Measurements from ENCODE around the gene MCUR1.
"Not testable (repeated sequence)": the region's sequence is repeated elsewhere in the genome, so short reads cannot be mapped to it uniquely, and the experiment has no call there.

The MCUR1 gene

DNA sequence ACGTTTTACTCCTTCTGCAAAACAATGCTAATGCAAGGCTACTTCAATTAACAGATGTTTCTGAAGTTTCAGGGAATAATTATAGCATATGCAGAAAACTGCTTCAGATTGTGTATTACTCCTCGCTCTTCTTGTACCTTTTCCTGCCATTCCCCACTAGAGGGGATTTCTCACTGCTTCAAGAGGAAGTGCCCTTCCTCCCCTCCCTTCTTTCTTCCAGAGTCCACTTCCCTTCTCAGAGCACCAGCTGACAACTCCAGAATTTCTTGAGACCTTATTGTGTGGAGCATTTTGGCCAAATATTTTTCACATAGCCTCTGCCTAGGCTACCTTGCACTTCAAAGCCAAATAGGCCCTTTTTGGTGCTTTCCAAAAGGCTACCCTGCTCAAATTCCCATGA, 12.7 kb upstream of the MCUR1 start:
- DNase-seq, result no peak

GRCh38 chr6:13825871-13826270, 11.5 kb upstream of the MCUR1 start:
- DNase-seq, result no peak

DNA sequence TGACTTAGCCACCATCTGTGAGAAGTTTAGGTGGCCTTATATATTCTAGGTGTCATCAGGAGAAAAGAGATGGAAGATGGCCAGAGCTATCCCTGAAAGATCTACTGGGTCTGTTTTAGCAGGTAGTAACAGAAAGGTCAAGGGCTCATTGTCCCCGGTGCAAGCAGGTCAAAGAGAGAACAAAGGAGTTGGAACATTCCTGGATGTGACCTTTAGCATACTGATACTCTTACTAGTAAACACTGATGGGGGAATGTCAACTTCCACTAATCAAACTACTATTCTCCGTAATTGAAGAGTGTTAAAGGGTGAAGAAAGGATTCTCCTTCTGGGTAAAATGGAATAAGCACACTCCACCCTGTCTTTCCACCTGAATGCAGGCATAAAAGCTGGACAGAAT, 4.0 kb upstream of the MCUR1 start:
- DNase-seq, result no peak

DNA sequence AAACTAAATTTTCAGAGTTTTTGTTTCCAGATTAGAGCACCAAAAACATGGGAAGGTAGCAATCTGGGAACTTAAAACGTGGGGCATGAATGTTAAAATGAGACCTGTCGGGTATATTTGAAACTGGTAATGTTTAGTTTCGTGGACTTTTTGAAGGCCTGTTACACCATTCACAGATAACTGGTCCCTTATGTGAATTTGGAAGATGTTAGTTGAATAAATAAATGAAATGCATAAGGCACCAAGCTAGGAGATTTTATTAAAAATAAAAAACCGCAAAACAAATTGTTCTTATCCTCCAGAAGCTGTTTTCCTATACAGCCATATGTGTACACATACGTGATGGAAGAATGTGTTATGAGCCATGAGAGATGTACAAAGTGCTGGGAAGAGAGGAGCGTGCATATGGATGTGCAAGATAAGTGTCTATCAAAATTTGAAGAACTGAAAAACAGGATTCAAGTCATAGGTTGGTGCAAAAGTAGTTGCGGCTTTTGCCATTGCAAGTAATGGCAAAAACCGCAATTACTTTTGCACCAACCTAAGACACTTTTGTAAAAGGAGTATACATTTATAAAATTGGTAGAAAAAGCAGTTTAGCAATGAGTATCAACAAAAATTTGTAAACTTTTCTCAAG, 700 bp upstream of the MCUR1 start:
- no peak for DNase-seq

DNA sequence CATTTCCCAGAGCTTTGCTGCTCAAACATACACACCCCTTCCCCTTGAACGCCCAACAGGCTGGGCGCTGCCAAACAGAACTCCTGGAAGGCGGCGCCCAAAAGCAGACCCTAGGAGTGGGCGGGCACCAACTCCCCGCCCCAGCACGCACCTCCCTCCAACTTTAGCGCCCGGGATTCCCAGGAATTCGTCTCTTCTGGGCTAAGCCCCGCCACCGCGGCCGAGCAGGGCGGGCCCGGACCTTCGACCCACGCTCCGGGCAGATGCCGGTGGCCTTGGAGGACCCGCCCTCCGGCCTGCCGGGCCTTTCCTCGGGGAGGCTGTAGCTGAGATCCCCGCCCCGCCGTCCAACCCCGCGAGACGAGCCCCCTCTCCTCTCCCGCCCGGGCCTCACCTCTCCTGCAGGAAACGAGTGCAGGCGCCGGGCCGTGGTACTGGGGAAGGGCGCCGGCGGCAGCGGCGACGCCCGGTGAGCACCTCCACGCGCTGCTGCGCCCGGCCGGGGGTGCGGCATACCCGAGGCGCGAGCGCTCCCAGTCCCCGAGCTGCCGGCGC, 659 bp downstream of the MCUR1 start:
- peak; percentile 87 for DNase-seq

- no peak for DNase-seq
These were observed 1.3 kb downstream of the MCUR1 start for GRCh38 chr6:13813026-13813425.

- no peak for DNase-seq
These were observed 2.1 kb downstream of the MCUR1 start for GRCh38 chr6:13812359-13812642.

GRCh38 chr6:13811627-13812358, 2.6 kb downstream of the MCUR1 start:
- DNase-seq, result no peak

GRCh38 chr6:13810688-13811446, 3.5 kb downstream of the MCUR1 start:
- DNase-seq, result no peak

DNA sequence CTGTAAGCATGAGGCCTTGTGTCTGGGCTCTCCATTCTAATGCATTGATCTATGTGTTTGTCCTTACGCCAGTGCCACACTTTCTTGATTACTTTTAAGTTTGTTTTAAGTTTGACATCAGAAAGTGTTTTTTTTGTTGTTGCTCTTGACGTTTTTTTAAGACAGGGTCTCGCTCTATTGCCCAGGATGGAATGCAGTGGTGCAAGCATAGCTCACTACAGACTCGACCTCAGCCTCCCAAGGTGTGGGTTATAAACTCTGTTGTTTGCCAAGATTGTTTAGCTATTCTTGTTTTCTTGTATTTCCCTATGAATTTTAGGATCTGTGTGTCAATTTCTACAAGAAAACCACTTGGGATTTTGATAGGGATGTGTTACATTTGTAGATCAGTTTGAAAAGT, 5.6 kb downstream of the MCUR1 start:
- DNase-seq, result no peak

DNA sequence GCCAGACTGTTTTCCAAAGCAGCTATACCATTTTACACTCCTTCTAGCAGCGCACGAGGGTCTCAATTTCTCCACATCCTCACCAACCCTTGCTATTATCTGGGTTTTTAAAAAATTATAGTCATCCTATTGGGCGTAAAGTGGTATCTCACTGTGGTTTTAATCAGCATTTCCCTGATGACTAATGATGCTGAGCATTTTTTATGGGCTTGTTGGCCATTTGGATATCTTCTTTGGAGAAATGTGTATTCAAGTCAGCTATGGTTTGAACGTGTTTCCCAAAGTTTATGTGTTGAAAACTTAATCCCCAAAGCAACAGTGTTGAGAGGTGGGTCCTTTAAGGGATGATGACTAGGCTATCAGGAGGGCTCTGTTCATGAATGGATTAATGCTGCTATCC, 6.7 kb downstream of the MCUR1 start:
- no peak for DNase-seq

DNA sequence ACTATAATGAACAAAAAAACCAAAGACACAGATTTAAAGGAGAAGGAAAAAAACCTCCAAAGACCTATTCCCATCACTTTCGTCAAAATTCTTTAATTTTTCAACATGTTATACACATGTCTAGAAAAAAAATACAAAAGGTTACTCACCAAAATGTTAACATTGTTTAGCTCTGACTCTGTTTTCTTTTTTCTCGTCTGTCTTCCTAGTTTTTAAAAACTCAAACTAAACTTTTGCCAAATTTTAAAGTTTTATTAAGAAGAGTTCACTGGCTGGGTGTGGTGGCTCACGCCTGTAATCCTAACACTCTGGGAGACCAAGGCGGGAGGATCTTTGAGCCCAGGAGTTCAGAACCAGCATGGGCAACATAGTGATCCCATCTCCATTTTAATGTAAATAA, 10.8 kb downstream of the MCUR1 start:
- no peak for DNase-seq

- DNase-seq, result no peak
These were observed 13.7 kb downstream of the MCUR1 start for GRCh38 chr6:13800615-13801014.

DNA sequence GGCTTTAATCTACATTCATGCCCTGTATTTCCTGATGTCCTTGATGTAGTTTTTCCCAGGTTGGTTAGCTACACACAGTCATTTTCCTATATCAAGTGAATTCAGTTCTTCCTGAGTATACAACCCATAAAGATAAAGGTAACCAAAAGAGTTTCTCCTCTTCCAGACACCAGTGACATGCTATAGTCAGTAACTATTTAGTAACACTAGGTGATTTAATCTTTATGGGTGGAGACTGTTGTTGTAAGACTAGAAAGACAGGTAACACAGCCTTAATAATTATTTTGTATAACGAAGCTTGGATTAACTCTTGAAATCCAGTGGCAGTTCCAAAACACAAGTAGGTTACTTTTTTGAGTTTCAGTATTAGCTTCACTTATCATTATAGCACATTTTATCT, 17.6 kb downstream of the MCUR1 start:
- DNase-seq, result no peak

DNA sequence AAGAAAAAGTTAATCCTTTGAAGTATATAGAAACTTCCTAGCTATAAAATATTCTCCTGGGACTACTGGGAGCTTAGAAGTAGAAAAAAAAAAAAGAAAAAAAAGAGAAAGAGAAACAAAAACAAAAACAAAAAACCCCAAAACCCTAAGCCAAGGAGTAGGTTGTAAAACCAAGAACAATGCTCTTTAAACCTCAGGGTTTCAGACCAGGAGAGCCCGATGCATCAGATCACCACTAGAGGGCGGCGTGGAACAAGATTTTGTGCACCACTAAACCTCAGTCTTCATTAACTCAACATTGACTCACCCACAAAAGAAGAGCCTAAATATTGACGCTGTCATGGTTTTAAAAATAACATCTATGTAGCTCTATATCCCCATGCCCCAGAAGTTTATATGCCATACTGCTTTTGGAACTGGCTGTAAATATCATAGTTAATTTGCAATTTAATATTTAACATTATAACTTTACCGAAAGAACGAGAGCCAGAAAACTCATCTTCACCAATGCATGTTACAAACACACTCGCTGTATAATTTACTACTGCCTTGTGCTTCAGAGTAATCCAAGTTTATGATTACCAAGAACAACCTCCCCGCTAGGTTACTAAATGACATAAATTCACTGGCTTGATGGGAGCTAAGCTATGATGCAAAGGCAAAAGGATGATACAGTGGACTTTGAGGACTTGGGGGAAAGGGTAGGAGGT, 19.2 kb downstream of the MCUR1 start:
- DNase-seq, result peak; percentile 82

- no peak for DNase-seq
These were observed 20.2 kb downstream of the MCUR1 start for GRCh38 chr6:13794184-13794583.

- DNase-seq, result no peak
These were observed 24.6 kb downstream of the MCUR1 start for GRCh38 chr6:13789746-13790145.

GRCh38 chr6:13788820-13789219, 25.5 kb downstream of the MCUR1 start:
- DNase-seq, result no peak

GRCh38 chr6:13787137-13787536, 27.2 kb downstream of the MCUR1 start:
- DNase-seq, result peak; percentile 67

GRCh38 chr6:13780162-13780561, 34.2 kb downstream of the MCUR1 start:
- DNase-seq, result not testable (repeated sequence)

DNA sequence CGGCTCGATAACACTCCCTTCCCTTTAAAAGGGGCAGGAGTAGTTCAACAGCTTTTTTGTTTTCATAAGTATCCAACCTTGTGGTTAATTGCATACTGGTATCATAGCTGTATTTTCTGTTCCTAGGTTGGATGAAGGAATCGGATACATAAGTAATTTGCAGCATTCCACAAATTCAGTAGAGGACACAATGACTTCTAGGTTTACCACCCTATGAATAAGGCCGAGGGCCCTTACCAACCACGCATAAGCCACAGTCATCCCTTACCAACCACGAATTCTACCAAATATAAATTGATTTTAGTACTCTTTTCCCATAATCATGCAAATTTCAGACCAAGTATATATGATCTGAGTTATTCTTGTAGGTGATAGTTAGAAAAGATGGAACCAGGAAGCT, 36.3 kb downstream of the MCUR1 start:
- no peak for DNase-seq

DNA sequence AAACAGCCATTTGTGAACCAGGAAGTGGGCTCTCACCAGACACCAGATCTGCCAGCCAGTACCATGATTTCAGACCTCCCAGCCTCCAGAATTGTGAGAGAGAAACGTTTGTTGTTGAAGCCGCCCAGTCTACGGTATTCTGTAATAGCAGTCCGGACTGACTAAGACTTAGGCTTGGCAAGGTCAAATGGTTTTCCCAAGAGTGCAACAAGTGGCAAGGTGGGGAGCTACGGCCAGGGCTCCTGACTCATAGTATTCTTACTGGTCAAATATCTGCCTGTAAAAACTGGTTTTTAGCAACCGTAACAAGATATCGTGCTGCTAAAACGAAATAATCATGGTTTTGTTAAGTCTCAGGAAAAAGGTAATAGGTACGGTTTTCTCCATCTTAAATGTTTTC, 37.8 kb downstream of the MCUR1 start:
- DNase-seq, result no peak

DNA sequence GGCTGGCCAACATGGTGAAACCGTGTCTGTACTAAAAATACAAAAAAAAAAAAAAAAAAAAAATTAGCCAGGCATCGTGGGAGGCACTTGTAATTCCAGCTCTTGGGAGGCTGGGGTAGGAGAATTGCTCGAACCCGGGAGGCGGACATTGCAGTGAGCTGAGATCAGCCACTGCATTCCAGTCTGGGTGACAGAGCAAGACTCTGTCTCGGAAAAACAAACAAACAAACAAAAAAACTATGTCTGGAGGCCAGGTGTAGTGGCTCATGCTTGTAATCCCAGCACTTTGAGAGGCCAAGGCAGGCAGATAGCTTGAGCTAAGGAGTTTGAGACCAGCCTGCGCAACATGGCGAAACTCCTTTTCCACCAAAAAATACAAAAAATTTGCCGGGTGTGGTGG, 38.9 kb downstream of the MCUR1 start:
- not testable (repeated sequence) for DNase-seq
